ENCODE data around the gene GCN1. TPM values are rescaled to one million over a fixed set of nuclear protein-coding genes. Genes with fewer than 3 reads are reported as not detected.
A peak's percentile ranks its signal among the peaks of the same experiment; 100 is the strongest.

The GCN1 gene
- total and polyA plus RNA-seq, 10 of the 15 experiments (the other 5 are each of a cell fraction or from before 2014, with no cell fraction given) = 10.8 to 150 (median 58.3) TPM

- TF ChIP-seq TBL1XR1 (IDR thresholded peaks at IDR 0.05; ENCODE audit: low read depth, low read length) = no peak
- TF ChIP-seq BCLAF1 (IDR thresholded peaks at IDR 0.05) = no peak
- TF ChIP-seq FOXK2 (IDR thresholded peaks at IDR 0.05) = no peak
- peak; percentile 54; the same call in 1 of the 2 replicates for TF ChIP-seq WRNIP1 (IDR thresholded peaks at IDR 0.05; ENCODE audit: borderline replicate concordance, low read depth, low read length)
- no peak for TF ChIP-seq CTCF (IDR thresholded peaks at IDR 0.05 in 2 of 3, conservative IDR thresholded peaks at IDR 0.05 in 1 of 3; ENCODE audit: control insufficient read depth in 2 of 3, extremely low read depth in 1 of 3, insufficient read depth in 1 of 3, low read depth in 3 of 3, low read length in 3 of 3)
- no peak for TF ChIP-seq JUNB (IDR thresholded peaks at IDR 0.05)
- no peak for TF ChIP-seq MXI1 (IDR thresholded peaks at IDR 0.05; ENCODE audit: low read depth, low read length)
- TF ChIP-seq SP1 (IDR thresholded peaks at IDR 0.05; ENCODE audit: low read depth, low read length) = no peak
- TF ChIP-seq ZBED1 (IDR thresholded peaks at IDR 0.05; ENCODE audit: borderline replicate concordance) = no peak
- TF ChIP-seq TCF7 (IDR thresholded peaks at IDR 0.05; ENCODE audit: borderline replicate concordance) = no peak
- no peak for TF ChIP-seq BRCA1 (IDR thresholded peaks at IDR 0.05; ENCODE audit: low read depth, low read length)
- no peak for TF ChIP-seq MTA2 (IDR thresholded peaks at IDR 0.05; ENCODE audit: low read depth)
Measured at GRCh38 chr12:120115692-120116440, 78.6 kb downstream of the GCN1 start (continued).
